GM18907 (cell line): Measurements from ENCODE around the gene PTMA.
"Not testable (repeated sequence)": the region's sequence is repeated elsewhere in the genome, so short reads cannot be mapped to it uniquely, and the experiment has no call there.

Experiments used
- ATAC-seq: cut with Tn5 transposase; IDR thresholded peaks from one replicate; pipeline ENCODE4 v1.9.1; 2021; ENCODE audit warnings: mild to moderate bottlenecking, moderate library complexity; ENCODE audit not compliant: unreplicated experiment

Gene PTMA, protein sequence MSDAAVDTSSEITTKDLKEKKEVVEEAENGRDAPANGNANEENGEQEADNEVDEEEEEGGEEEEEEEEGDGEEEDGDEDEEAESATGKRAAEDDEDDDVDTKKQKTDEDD

DNA sequence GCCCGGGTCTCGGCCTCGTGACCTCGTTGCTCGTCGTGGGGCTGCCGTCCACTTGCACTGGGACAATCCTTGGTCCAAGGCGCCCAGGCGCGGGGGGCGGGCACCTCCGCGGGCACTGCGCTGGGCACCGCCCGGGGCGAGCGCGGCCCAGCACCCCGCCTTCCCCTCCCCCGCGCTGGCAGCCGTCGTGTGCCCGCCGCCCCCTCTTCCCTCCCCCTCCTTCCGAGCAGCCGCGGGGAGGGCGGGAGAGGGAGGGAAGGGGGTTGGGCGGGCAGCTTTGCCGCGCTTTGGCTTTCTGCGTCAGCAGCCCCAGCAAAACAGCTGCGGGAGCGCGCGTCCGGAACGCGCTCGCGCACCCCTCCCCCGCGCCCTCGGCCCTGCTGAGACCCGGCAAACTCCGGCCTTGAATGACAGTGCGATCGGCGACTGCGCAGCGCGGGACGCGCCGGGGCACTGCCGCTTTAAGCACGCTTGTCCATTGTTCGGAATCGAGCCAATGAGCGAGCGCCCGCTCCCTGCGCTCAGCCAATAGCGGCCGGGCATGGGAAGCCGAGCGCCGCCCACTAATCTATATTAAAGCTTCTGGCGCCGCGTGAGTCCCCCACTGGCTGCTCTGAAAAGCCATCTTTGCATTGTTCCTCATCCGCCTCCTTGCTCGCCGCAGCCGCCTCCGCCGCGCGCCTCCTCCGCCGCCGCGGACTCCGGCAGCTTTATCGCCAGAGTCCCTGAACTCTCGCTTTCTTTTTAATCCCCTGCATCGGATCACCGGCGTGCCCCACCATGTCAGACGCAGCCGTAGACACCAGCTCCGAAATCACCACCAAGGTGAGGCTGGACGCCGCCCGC, at the start of gene PTMA:
PTMA (plus strand) TSS at position 599 of the 846 bp plus-strand sequence; CDS start at position 781, 182 bp downstream.
- ATAC-seq = peak; percentile 63

DNA sequence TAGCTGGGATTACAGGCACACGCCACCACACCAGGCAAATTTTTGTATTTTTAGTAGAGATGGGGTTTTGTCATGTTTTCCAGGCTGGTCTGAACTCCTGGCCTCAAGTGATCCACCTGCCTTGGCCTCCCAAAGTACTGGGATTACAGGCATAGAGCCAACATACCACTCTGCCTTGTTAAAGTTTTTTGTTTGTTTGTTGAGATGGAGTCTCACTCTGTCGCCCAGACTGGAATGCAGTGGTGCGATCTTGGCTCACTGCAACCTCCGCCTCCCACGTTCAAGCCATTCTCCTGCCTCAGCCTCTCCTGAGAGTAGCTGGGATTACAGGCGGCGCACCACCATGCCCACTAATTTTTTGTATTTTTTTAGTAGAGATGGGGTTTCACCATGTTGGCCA, 48.3 kb upstream of the PTMA start:
- not testable (repeated sequence) for ATAC-seq

- no peak for ATAC-seq
These were observed 47.5 kb upstream of the PTMA start for GRCh38 chr2:231660860-231661259.

GRCh38 chr2:231661422-231662027, 46.8 kb upstream of the PTMA start:
- ATAC-seq = no peak

DNA sequence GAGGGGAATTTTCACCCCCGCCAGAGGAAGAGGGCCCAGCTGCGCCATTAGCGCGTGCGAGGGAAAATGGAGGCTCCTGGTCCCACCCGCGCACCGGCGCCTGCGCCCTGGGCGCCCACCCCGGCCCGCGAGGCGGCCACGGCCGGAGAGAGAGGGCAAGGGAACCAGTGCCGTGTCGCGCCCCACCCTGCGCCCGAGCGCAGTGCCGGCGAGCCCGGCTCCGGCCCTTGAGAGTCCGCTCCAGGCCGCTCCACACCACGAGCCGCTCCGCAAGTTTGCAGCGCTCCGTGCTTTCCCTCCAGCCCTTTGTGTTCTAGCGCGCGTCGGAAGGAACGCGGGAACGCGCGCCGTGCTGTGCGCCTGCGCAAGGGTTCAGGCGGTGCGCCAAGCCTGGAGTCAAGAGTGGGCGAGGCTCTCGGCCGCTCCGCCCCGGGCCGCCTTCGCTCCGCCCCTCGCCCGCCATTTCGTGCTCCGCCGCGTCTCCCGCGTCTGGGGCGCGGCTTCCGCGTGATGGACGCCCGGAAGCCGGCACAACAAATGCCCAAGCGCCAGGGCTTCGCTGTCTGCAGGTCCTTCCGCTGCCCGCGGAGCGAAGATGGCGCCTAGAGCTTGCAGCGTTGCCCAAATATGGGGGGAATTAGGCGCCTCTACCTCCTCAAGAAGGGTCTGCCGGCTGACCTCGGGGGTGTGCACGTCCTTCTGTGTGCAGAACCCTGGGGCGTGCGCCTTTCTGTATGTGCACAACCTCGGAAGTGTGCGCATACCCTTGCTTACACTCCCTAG, 46.1 kb upstream of the PTMA start:
- peak; percentile 73 for ATAC-seq

- ATAC-seq = no peak
These were observed 45.4 kb upstream of the PTMA start for GRCh38 chr2:231662811-231663457.

- ATAC-seq = no peak
These were observed 44.7 kb upstream of the PTMA start for GRCh38 chr2:231663458-231664212.

DNA sequence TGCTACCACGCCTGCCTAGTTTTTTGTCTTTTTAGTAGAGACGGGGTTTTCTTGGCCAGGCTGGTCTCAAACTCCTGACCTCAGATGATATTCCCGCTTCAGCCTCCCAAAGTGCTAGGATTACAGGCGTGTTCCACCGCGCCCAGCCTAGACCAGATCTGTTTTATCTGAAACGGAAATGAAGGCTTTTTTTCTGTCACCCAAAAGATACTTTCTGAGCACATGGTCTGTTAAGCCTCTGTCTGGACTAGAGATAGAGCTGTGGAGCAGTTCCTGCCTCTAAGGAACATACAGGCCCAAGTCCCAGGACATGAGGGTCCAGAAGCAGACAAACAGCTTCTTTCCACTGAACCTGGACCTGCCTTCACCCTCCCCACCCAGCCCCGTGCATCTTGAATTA, 43.6 kb upstream of the PTMA start:
- ATAC-seq = no peak

- no peak for ATAC-seq
These were observed 42.8 kb upstream of the PTMA start for GRCh38 chr2:231665245-231666170.

- peak; percentile 44 for ATAC-seq
These were observed 41.9 kb upstream of the PTMA start for GRCh38 chr2:231666171-231667095.

- no peak for ATAC-seq
These were observed 41.3 kb upstream of the PTMA start for GRCh38 chr2:231667096-231667427.

GRCh38 chr2:231667496-231667895, 40.8 kb upstream of the PTMA start:
- ATAC-seq = no peak

DNA sequence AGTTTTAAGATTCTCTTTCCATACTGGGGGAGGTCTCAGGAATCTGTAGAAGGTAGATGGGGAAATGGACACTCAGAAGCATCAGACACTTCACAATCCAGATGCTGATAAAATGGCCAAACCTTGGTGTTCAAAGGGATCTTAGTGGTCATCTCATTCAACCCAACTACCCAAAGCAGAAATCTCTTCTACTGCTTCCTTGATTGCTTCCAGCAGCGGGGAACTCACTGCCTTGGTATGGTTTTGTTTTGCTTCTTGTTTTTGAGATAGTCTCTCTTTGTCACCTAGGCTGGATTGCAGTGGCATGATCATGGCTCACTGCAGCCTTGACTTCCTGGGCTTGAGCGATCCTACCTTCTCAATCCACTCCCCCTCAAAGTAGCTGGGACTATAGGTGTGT, 39.3 kb upstream of the PTMA start:
- ATAC-seq = no peak

GRCh38 chr2:231671270-231672050, 36.9 kb upstream of the PTMA start:
- ATAC-seq = peak; percentile 44

DNA sequence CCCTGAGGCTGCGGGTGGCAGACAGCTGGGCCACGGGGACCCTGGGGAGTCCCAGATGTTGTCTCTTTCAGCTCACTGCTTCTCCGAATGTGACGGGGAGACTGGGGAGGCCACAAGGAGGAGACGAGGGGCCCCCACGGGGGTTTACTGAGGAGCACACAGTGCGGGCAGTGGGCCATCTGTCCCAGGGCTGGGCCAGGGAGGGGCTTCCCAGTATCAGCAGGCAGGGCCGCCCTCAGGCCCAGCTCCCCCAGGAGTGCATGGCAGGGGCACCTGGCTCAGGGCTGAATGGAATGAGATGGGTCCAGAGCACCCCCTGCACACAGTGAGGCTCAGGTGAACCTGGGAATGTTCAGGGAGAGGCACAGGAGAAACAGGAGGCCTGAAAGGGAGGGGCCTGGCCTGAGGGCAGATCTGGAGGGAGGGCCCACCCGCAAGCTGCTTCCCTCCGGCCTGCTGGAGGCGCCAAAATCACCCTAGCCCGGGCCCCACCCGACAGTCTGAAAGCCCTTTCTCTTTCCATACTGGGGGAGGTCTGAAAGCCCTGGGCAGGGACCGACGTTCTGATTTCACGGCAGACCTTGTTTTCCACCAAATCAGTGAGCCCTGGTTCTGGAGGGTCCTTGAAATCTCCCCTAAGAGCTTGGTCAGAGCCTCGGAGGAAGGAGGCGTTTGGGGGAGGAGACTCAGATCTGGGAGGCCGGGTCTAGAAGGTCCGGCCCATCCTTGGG, 35.5 kb upstream of the PTMA start:
- peak; percentile 65 for ATAC-seq

DNA sequence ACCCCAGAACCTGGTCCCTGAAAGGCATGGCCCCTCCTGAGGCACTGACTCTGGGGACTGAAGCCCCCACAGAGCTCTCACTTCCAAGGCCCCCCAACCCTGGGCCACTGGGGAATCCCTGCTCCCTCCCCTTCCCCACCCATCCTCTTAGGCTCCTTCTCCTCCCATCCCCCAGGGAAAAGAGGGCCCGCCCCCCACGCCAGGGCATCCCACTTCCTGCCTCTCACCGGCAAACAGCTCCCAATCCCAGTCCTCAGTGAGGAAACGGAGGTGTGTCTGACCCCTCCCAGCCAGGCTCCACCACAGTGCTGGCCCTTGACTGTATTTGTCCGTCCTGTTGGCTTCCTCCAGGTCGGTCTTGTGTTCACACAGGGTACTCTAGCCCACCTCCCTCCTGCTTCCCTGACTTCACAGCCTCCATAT, 35.0 kb upstream of the PTMA start:
- no peak for ATAC-seq
